ENCODE data around the gene PSPH.

- TF ChIP-seq SMC3 (IDR thresholded peaks at IDR 0.05; ENCODE audit: low read depth, low read length), result no peak
- TF ChIP-seq, protein P1, sequence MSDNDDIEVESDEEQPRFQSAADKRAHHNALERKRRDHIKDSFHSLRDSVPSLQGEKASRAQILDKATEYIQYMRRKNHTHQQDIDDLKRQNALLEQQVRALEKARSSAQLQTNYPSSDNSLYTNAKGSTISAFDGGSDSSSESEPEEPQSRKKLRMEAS (IDR thresholded peaks at IDR 0.05; ENCODE audit: low read depth), result no peak
- no peak for TF ChIP-seq MXI1 (IDR thresholded peaks at IDR 0.05; ENCODE audit: low read depth, low read length)
- TF ChIP-seq, protein P2, sequence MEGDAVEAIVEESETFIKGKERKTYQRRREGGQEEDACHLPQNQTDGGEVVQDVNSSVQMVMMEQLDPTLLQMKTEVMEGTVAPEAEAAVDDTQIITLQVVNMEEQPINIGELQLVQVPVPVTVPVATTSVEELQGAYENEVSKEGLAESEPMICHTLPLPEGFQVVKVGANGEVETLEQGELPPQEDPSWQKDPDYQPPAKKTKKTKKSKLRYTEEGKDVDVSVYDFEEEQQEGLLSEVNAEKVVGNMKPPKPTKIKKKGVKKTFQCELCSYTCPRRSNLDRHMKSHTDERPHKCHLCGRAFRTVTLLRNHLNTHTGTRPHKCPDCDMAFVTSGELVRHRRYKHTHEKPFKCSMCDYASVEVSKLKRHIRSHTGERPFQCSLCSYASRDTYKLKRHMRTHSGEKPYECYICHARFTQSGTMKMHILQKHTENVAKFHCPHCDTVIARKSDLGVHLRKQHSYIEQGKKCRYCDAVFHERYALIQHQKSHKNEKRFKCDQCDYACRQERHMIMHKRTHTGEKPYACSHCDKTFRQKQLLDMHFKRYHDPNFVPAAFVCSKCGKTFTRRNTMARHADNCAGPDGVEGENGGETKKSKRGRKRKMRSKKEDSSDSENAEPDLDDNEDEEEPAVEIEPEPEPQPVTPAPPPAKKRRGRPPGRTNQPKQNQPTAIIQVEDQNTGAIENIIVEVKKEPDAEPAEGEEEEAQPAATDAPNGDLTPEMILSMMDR (IDR thresholded peaks at IDR 0.05), result no peak
- TF ChIP-seq POLR2AphosphoS5 (IDR thresholded peaks at IDR 0.05; ENCODE audit: low read depth, low read length), result no peak
Measured at GRCh38 chr7:56009695-56010094, 41.5 kb downstream of the PSPH start.
